Astrocyte of the hippocampus (primary cell): ENCODE measurements around the gene ADAMTSL4.
"Not testable (repeated sequence)": the region's sequence is repeated elsewhere in the genome, so short reads cannot be mapped to it uniquely, and the experiment has no call there.

ENCODE experiments used
- DNase-seq: peaks from one replicate; pipeline ENCODE4 v3.0.0; 2011; ENCODE audit warnings: low read depth, low spot score

Gene ADAMTSL4

DNA sequence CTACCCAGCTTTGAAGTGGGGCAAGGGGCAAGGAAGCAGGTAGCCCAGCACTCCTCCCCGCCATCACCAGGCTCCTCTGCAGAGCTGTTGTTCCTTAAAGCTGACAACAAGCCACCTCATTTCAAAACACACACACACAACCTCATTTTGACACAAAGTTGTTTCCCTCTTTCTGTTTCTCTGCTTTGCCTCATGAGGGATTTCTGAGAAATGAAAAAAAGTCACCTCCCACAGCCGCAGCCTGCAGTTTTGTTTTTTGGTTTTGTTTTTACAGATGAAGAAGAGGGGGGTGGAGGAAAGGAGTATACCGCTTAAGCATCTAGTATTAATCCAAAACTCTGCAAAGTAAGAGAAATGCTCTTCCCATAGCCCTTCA is 18.1 kb downstream of the ADAMTSL4 start:
- DNase-seq = no peak

DNA sequence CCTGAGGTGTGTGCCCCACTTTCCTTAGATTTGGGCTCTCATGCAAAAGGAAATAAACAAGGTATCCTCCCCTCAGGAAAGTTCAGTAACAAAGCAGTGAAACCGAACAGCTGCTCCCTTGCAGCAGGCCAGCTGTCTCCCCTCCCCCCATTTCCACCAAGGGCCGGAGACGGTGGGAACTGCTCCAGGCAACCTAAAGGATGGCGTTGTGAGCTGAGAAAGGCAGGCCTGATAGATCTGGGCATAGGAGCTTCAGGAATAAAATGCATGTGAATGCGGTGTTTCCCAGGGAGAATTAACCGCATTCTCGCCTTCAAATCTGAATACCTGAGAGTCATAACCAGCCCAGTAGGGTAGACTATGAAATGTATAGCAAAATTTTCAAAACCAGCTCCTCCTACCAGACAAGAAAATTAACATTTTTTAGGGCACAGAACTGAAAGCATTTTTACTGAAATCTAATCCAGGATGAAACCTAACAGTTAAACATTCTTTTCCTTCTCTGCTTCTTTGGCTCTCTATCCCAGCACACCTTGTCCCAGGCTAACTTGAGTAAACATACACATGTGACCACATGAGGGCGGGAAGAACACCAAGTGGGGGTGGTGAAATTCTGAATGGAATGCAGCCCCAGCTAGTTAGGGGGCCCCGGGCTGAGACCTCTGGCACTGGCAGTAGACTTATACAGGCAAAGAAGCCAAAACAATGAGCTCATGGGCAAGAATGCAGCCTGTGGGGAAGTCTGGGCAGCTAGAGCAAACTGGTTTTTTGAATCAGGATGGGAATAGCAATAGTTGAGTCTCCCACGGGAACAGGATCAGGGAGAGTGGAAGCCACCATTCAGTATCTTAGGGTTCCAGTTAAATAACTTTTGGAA is 18.7 kb downstream of the ADAMTSL4 start:
- DNase-seq = peak; percentile 99

DNA sequence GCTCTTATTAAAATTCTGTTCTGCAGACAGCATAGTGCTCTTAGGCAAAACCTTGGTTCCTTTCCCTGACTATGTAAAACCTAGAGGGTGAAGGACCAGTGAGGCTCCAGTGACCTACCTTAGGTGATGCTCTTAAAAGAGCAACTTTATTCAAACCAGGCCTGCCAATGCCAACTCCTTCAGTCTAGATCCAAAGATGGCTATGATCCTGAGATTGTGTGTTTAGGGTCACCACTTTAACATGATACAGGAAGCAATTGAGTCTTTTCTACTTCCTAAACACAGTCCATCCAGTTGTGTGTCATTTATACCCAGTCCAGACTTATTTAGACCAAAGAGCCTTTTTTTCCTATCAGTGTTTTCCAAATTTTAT is 19.4 kb downstream of the ADAMTSL4 start:
- DNase-seq = no peak

DNA sequence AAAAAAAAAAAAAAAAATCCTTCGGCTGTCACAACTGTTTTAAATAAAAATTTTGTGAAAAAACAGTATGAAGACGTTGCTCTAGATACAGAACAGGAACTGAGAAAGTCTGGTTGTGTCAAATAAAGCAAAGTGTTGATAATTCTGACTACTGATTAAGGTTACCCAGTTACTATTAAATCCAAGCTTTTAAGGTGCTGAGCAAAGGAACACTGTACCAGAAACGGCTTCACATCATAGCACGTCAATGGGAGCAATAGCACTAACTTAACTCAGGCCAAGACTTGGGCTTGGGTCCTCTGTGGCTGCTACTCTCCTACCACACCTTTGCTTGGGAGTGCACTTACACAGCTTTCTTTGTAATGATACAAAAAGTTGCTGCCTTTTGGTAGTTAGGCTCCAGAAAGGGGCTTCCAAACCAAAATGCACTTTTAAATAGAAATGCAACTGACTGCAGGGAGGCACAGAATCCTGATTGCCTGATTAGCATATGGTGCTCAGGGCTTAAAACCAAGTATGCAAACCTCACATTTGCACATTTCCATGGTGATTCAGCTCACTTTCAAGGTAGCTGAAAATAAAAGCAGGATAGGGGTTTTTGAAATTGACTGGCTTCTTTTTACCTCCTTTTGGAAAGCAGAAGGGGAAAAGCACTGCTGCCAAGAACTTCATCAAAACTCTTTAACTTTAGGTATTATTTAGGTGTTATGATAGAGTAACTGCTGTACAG is 23.9 kb downstream of the ADAMTSL4 start:
- DNase-seq = peak; percentile 50

DNA sequence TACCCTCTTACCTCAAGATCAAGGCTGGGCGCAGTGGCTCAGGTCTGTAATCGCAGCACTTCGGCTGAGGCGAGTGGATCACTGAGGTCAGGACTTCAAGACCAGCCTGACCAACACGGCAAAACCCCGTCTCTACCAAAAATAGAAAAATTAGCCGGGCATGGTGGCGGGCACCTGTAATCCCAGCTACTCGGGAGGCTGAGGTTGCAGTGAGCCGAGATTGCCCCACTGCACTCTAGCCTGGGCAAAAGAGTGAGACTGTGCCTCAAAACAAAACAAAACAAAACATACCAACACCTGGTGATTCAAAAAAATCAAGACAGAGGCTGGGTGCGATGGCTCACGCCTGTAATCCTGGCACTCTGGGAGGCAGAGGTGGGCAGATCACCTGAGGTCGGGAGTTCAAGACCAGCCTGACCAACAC is 24.5 kb downstream of the ADAMTSL4 start:
- DNase-seq = not testable (repeated sequence)

DNA sequence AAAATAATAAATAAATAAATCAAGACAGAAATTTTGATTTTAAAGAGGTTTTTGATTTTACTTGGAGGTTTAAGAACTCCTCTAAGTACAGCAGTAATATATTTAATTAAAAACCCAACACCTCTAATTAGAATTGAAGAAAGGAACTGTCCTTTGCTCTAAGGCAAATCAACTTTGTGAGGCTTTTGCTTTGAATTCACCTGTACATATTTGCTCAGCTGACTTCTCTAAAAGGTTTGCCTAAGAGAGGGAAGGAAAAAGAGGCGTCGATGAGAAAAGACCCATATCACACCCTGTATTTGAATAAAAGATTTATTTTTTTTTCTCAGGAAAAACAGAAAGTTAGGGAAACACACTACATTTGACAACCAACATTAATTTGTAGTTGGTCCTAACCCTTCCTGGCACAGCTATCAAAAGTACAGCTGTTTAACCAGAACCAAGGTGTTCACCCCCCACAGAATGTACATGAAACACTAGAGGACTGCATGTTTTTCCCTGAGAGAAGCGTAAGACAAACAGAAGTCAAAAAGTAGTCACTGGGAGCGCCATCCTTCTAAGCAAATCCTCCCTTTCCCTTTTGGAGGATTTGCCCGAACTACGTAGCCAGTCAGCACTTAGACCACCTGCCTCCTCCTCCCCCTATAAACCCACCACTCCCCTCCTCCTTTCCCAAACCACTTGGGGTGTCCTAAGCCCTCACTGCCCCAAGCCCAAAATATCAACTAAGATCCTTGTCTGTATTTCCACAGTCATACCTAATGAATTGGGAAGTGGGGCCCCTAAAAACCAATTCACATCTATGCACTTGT is 25.3 kb downstream of the ADAMTSL4 start:
- DNase-seq = peak; percentile 41

DNA sequence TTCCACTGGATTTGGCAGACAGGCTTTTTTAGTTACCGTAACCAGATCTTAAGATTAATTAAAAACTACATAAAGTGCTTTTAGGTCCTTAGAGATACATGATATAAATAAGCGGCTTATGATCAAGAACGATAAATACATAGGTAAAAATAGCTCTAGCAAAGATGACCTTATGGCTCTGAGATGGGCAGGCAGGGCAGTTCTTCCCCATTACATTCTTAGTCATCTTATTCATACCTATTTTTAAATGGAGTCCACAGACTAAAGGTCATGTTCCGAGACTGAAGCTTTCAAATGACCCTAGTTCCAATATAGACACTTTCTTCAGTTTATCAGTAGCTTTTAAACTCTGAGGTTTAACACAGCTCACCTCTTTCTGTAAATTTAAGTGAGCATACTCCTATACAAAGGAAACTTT is 25.9 kb downstream of the ADAMTSL4 start:
- peak; percentile 19 for DNase-seq

DNA sequence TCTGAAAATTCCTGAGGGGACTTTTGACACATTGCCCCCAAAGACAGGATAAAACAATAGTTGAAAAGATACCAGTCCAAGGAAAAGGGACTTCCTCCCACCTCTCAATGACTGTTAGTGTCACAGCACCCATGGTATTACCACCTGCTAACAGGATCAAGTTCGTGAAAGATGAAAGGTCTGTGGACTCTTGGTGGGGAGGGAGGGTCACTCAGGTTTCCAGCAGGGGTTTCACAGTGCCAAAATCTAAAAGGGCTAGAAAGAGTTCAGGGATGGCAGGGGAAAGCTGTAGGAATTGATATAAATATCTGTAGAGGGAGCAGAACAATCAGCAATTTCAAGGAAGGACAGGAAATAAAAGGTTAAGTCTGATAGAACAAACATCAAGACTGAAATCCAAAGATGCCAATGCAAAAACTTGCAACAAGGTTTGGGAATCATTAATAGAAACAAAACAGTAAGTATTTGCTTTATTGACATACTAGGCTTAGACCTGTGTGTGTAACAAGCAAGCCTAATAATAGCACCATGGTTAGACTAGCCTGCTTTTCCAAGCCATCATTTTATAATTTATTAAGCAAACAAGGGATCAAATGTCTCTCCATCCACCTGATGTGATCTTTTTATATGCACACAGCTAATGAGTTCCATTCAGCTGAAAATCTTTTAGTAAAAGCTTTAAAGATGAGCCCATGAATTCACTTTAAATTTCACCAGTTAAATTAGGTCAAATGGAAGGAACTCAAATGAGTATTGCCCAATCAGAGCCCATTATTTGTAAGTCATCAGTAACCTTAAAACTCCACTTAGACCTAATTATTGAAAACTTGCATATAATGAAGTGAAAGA is 26.5 kb downstream of the ADAMTSL4 start:
- DNase-seq = peak; percentile 31

DNA sequence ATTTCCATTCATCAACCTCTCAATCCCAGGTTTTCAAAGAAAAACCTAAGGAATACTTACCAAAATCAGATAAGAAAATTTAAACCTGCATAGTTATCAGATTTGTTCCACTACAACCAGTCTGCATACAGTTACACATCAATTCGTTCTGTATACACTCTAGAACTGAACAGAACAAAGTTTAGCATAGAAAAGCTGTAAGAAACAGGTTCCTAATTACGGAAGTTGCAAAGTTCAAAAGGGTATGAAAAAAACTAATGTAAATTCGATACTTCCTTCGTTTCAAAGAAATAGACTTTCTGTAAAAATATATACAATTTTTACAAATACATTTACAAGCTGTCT is 27.1 kb downstream of the ADAMTSL4 start:
- DNase-seq = no peak

DNA sequence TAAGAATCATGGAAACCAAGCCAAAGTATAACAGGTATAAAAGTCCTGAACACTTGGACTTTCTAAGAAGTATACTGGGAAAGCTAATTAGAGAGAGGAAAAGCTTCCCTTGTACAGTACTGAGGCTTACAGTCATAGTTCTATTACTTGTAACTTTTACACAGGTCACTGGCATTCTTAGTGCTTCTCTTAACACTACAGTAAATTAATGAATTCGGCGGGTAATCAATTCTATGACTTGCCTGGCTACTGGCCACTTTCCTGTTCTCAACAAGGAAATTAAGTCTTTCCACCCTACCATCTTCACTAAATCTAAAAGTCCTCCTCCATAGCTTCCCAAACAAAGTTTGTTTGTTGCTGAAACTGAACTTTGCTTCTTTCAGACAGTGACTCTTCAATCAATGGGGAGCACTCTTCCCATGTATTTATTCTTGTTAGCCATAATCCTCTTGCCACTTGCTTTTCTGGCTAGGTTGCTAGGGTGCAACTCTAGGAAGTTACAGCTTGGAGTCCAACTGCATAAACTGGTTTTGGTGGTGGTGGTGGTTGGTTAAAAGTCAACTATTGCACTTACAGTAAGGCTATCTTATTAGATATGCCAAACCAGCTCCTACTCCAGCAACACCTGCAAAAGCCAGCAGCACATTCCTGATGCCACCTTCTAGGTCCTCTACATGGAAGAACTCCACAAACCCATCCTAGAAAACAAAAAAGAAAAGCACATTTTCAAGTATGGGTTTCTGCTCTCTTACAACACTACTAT is 27.8 kb downstream of the ADAMTSL4 start:
- peak; percentile 59 for DNase-seq

DNA sequence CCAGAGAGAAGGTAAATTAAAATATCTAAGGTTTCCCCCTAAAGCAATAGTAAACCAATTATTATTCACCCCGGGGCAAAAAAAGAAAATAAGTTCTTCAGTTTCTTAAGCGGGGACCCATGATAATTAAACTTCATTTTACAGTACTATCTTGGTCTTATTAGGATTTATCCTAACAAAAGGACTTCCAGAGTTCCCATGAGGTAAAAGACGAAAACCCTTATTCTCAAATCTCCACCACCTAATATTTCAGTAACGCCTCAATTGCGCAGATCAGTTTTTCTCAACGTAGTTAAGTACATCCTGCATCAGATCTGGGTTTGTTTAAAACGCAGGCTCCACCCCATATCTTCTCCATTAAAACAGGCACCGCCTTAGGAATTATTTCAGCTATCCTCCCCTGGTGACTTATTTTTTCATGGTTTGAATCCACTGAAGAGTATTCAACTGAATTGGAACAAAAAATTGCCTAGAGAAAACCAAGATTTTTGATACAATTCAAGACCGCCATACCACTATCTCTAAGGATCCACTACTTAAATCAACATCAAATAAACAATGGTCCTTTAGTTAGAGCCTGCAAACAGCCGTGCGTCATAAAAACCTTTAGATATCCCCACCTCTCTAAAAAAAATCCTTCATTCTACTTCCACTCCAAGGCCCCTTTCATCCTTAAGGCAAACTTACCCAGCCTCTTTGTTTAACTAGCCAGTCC is 28.5 kb downstream of the ADAMTSL4 start:
- DNase-seq = peak; percentile 49

DNA sequence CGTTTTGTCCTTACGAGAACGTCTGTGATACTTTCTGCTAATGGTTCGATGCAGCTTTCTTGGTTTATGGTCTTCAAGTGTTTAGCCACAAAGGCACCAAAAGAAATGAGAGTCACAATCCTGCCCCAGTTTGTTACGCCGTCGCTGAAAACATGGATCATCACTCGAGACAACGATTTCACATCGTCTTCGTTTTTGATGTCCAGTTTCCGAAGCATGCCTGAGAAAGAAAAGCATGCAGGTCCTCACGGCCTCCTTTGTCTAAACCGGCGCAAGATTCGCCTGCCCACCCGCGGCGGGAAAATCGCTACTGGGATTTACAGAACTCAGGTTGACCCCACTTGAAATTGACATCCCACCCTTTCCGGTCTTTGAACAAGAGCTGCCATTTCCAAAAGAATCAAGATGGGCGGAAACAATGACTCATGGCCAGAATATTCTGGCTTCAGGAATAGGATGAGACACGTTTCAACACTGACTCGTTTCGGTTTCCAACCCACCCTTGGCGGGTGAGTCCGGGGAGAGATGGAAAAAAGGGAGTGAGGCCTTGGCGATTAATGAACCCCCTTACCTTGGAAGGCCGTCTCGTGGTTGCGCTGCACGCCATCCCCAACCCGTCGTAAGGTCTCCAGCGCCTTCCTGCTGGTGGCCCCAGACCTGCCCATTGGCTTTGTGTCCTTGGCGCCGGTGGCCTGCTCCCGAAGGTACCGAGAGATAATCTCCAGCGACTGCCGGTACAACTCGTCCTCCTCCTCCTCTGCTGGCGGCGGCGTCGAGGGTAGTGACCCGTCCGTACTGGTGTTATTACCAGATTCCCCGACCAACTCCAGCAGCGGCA is 29.3 kb downstream of the ADAMTSL4 start:
- DNase-seq = peak; percentile 86

DNA sequence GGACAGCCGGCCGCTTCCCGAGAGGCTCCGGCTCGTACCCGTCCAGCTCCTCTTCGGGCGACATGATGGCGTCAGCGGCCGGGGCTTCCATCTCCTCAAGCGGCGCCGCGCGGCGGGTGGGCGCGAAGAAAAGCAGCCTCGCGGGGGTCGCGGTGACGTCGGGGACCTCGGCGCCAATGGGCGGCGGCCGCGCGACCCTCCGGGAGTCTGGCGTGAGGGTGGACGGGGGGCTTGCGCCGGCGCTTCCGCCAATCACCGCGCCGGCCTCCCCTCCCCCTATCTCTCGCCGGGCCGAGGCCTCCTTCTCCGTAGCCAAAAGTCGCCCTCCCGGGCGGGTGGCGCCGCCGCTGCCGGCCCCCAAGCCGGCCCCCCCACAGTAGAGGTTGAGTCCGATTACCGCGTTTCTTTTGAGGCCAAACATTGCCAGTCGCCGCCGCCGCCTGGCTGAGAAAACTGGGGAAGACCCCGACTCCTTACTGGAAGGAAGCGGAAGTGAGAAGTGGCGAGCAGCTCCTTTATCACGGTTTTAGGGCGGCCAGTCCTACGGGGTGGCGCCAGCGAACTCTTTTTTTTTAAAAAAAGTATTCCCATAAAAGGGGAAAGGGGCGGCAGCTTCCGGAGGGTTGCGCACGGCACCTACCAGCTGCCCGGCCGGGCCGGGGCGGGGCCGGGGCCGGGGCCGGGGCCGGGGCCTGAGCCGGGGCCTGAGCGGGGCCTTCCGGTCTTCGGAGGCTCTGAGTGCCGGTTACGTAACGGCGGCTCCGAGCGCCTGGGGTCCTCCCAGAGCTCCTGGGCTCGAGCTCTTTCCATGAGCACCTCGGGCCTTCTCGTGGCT is 30.1 kb downstream of the ADAMTSL4 start, which contains the start of gene MCL1:
TSS of gene MCL1 (minus strand) at position 501 of the 835 bp plus-strand sequence. CDS start at position 421, 80 bp downstream.
- peak; percentile 98 for DNase-seq

DNA sequence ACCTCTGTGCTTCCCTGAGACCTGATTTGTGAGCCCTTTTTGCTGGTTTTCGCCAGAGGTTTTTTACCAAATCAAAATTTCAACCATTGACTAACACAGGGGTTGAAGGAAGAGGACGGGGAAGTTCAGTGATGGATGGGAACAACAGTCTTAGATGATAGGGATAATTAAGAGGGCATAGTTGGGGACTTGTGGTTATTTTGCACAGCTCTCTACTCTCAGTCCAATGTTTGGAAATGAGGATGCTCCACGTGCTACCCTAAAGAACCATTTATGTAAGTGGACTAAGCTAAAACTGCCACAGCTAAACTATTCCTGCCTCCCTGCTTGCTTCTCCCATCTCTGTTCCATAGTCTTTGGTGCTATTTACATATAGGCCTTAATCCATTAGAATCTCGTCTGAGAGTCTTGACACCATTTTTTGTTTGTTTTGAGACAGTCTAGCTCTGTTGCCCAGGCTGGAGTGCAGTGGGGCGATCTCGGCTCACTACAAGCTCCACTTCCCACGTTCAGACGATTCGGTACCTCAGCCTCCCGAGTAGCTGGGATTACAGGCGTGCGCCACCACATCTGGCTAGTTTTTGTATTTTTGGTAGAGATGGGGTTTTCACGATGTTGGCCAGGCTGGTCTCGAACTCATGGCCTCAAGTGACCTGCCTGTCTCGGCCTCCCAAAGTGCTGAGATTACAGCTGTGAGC is 30.9 kb downstream of the ADAMTSL4 start:
- DNase-seq = no peak

DNA sequence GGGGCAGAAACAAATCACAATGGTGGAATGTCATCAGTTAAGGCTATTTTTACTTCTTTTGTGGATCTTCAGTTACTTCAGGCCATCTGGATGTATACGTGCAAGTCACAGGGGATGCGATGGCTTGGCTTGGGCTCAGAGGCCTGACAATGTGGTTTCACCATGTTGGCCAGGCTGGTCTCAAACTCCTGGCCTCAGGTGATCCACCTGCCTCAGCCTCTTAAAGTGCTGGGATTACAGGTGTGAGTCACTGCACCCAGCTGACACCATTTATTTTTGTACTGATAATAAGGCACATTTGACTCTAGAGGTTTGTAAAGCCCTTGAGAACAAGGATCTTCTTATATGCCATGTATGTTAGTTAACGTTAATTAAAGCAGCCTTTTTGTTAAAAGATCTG is 31.8 kb downstream of the ADAMTSL4 start:
- DNase-seq = not testable (repeated sequence)

DNA sequence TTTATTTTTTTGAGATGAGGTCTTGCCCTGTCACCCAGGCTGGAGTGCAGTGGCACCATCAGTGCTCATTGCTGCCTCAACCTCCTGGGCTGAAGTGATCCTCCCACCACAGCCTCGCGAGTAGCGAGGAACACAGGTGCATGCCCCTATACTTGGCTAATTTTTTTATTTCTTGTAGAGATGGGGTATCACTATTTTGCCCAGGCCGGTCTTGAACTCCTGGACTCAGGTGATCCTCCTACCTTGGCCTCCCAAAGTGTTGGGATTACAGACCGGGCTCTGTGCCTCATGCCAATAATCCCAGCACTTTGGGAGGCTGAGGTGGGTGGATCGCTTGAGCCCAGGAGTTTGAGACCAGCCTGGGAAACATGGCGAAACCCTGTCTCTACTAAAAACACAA is 32.2 kb downstream of the ADAMTSL4 start:
- not testable (repeated sequence) for DNase-seq

DNA sequence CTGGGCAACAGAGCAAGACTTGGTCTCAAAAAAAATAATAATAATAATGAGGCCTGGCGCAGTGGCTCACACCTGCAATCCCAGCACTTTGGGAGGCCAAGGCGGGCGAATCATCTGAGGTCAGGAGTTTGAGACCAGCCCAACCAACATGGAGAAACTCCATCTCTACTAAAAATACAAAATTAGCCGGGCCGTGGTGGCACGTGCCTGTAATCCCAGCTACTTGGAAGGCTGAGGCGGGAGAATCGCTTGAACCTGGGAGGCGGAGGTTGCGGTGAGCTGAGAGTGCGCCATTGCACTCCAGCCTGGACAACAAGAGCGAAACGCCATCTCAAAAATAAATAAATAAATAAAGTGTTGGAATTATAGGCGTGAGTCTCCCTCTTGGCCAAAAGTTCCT is 32.8 kb downstream of the ADAMTSL4 start:
- DNase-seq = not testable (repeated sequence)
